GM12891 (cell line): ENCODE data around the gene SFXN5.

Experiments
- POLR2A ChIP-seq: IDR thresholded peaks from 2 replicates; pipeline ENCODE4 v1.6.1; 2011; ENCODE audit warnings: low read depth, low read length, control low read depth
- POLR2AphosphoS5 ChIP-seq: IDR thresholded peaks from 2 replicates; pipeline ENCODE4 v1.6.1; 2011; ENCODE audit warnings: low read depth, low read length, control low read depth
- TAF1 ChIP-seq: IDR thresholded peaks from 2 replicates; pipeline ENCODE4 v1.6.1; 2011; ENCODE audit warnings: low read depth, low read length, control low read depth

- TF ChIP-seq POLR2A, result no peak
- no peak for TF ChIP-seq POLR2AphosphoS5
- no peak for TF ChIP-seq TAF1
These were observed 111.2 kb downstream of the SFXN5 start for GRCh38 chr2:72959995-72960981.
